GM23338 (cell line): Measurements from ENCODE around the gene DUSP7. TPM values are rescaled to one million over a fixed set of nuclear protein-coding genes. Genes with fewer than 3 reads are reported as not detected.

Source experiments
- ATAC-seq: fragments of 200-7000 bp; cut with Tn5 transposase; 3 replicates; pipeline ENCODE4 v1.9.1; 2020
- DNase-seq: peaks from one replicate; pipeline ENCODE4 v3.0.0-alpha.2; 2015; ENCODE audit warnings: low spot score
- H2AFZ ChIP-seq: fragments of 200-600 bp; sonication (generic); 2 replicates; pipeline ENCODE4 v1.8.0; 2016; ENCODE audit warnings: antibody characterized with exemption, mild to moderate bottlenecking, moderate library complexity
- H3F3A ChIP-seq: fragments of 200-600 bp; sonication (generic); replicated peaks from 2 replicates; pipeline ENCODE4 v1.8.0; 2017; ENCODE audit warnings: antibody characterized with exemption, mixed run types, low read depth
- H3K27ac ChIP-seq: fragments of 200-600 bp; sonication (generic); 2 replicates; pipeline ENCODE4 v1.6.1; 2016; ENCODE audit warnings: low read depth
- H3K27me3 ChIP-seq: fragments of 200-600 bp; sonication (generic); 2 replicates; pipeline ENCODE4 v1.8.0; 2016; ENCODE audit warnings: mild to moderate bottlenecking, mixed run types, moderate library complexity; ENCODE audit not compliant: insufficient read depth
- H3K36me3 ChIP-seq: fragments of 200-600 bp; sonication (generic); 2 replicates; pipeline ENCODE4 v1.8.0; 2016; ENCODE audit warnings: mild to moderate bottlenecking; ENCODE audit not compliant: insufficient read depth
- H3K4me1 ChIP-seq: fragments of 200-600 bp; sonication (generic); 2 replicates; pipeline ENCODE4 v1.8.0; 2016; ENCODE audit warnings: mild to moderate bottlenecking, moderate library complexity; ENCODE audit not compliant: insufficient read depth
- H3K4me2 ChIP-seq: fragments of 200-600 bp; sonication (generic); 2 replicates; pipeline ENCODE4 v1.7.1; 2017; ENCODE audit warnings: mixed run types
- H3K4me3 ChIP-seq: fragments of 200-600 bp; sonication (generic); 2 replicates; pipeline ENCODE4 v1.6.1; 2016; ENCODE audit warnings: mixed run types
- H3K79me2 ChIP-seq: fragments of 200-600 bp; sonication (generic); replicated peaks from 2 replicates; pipeline ENCODE4 v1.8.0; 2017; ENCODE audit warnings: mild to moderate bottlenecking; ENCODE audit not compliant: insufficient read depth
- H3K9me2 ChIP-seq: fragments of 200-600 bp; sonication (generic); 2 replicates; pipeline ENCODE4 v1.8.0; 2017; ENCODE audit not compliant: insufficient read depth
- H4K20me1 ChIP-seq: fragments of 200-600 bp; sonication (generic); replicated peaks from 2 replicates; pipeline ENCODE4 v1.8.0; 2017; ENCODE audit warnings: mild to moderate bottlenecking; ENCODE audit not compliant: insufficient read depth
- H3K27ac Mint-ChIP-seq: 2 replicates; pipeline ENCODE4 v1.8.0; 2020; ENCODE audit warnings: inconsistent platforms, mild to moderate bottlenecking, moderate library complexity, mixed read lengths
- H3K27me3 Mint-ChIP-seq: 3 replicates; pipeline ENCODE4 v1.8.0; 2022; ENCODE audit warnings: low read depth, mild to moderate bottlenecking, moderate library complexity, mixed read lengths, inconsistent platforms; ENCODE audit not compliant: insufficient read depth, poor library complexity
- H3K36me3 Mint-ChIP-seq: 3 replicates; pipeline ENCODE4 v1.8.0; 2021; ENCODE audit warnings: low read depth, mild to moderate bottlenecking, inconsistent platforms, moderate library complexity, mixed read lengths
- H3K4me1 Mint-ChIP-seq: 3 replicates; pipeline ENCODE4 v1.8.0; 2020; ENCODE audit warnings: mild to moderate bottlenecking, inconsistent platforms, mixed read lengths
- H3K4me3 Mint-ChIP-seq: 3 replicates; pipeline ENCODE4 v1.8.0; 2021; ENCODE audit warnings: moderate library complexity, mild to moderate bottlenecking, inconsistent platforms, mixed read lengths
- H3K9me3 Mint-ChIP-seq: 3 replicates; pipeline ENCODE4 v1.8.0; 2020; ENCODE audit warnings: moderate library complexity, mild to moderate bottlenecking, inconsistent platforms, mixed read lengths
- CREB1 ChIP-seq: fragments of 250-450 bp; sonication (Bioruptor Pico); IDR thresholded peaks from 2 replicates; pipeline ENCODE4 v1.5.0; 2020; ENCODE audit warnings: low read depth, mild to moderate bottlenecking, moderate library complexity
- EZH2 ChIP-seq: fragments of 200-600 bp; sonication (generic); IDR thresholded peaks from one replicate; pipeline ENCODE4 v1.8.0; 2017; ENCODE audit warnings: antibody characterized with exemption, mild to moderate bottlenecking, low read depth; ENCODE audit not compliant: unreplicated experiment
- EZH2phosphoT487 ChIP-seq: fragments of 200-600 bp; sonication (generic); IDR thresholded peaks from one replicate; pipeline ENCODE4 v1.8.1; 2018; ENCODE audit warnings: antibody characterized with exemption; ENCODE audit not compliant: unreplicated experiment
- JUNB ChIP-seq: IDR thresholded peaks from one replicate; pipeline ENCODE4 v1.6.1; 2016; ENCODE audit warnings: antibody characterized with exemption; ENCODE audit not compliant: unreplicated experiment
- NANOG ChIP-seq: IDR thresholded peaks from 2 replicates; pipeline ENCODE4 v1.6.1; 2016; ENCODE audit warnings: antibody characterized with exemption, borderline replicate concordance
- POLR2AphosphoS5 ChIP-seq: IDR thresholded peaks from 2 replicates; pipeline ENCODE4 v1.6.1; 2016; ENCODE audit warnings: antibody characterized with exemption, low read depth
- STAT1 ChIP-seq: IDR thresholded peaks from one replicate; pipeline ENCODE4 v1.6.1; 2016; ENCODE audit warnings: antibody characterized with exemption; ENCODE audit not compliant: unreplicated experiment
- ZNF114 ChIP-seq: fragments of 250-450 bp; sonication (Bioruptor Pico); IDR thresholded peaks from 2 replicates; pipeline ENCODE4 v1.5.0; 2020; ENCODE audit warnings: mild to moderate bottlenecking, moderate library complexity
- ZNF331 ChIP-seq: fragments of 250-450 bp; sonication (Bioruptor Pico); IDR thresholded peaks from 2 replicates; pipeline ENCODE4 v1.5.0; 2020; ENCODE audit warnings: low read depth, mild to moderate bottlenecking, moderate library complexity
- polyA plus RNA-seq: library from polyadenylated mRNA; unstranded; fragments of >200 nt; fragmentation: Nextera tagmentation; extraction: Ambion mirVana; gene quantifications from 2 replicates; pipeline ENCODE4 v1.2.1, GENCODE V29; 2016
- total RNA-seq: library from RNA; depleted of rRNA; stranded (reverse); fragments of >200 nt; shearing (Covaris generic); gene quantifications from 2 replicates; pipeline ENCODE4 v1.2.3, GENCODE V29; 2014
- TF ChIP-seq, protein P1 (sequence below): IDR thresholded peaks from 2 replicates; pipeline ENCODE4 v1.6.1; 2016; ENCODE audit warnings: antibody characterized with exemption
- TF ChIP-seq, protein P2 (sequence below): IDR thresholded peaks from one replicate; pipeline ENCODE4 v1.6.1; 2018; ENCODE audit warnings: antibody characterized with exemption; ENCODE audit not compliant: unreplicated experiment
- TF ChIP-seq, protein P3 (sequence below): fragments of 250-450 bp; sonication (Bioruptor Pico); IDR thresholded peaks from 2 replicates; pipeline ENCODE4 v1.5.0; 2020; ENCODE audit warnings: mild to moderate bottlenecking, moderate library complexity
- TF ChIP-seq, protein P4 (sequence below), 2 experiments: fragments of 200-600 bp in 1 of 2; sonication (generic) in 1 of 2; conservative IDR thresholded peaks; 2 replicates each; pipeline versions ENCODE4 v1.5.1 to v1.6.1; 2016 to 2017; ENCODE audit warnings: antibody characterized with exemption in 2 of 2, low read depth in 2 of 2, mild to moderate bottlenecking in 2 of 2, moderate library complexity in 1 of 2

The DUSP7 gene
- total and polyA plus RNA-seq, 2 experiments from 2014 or later = 5.6 to 14.7 TPM

DNA sequence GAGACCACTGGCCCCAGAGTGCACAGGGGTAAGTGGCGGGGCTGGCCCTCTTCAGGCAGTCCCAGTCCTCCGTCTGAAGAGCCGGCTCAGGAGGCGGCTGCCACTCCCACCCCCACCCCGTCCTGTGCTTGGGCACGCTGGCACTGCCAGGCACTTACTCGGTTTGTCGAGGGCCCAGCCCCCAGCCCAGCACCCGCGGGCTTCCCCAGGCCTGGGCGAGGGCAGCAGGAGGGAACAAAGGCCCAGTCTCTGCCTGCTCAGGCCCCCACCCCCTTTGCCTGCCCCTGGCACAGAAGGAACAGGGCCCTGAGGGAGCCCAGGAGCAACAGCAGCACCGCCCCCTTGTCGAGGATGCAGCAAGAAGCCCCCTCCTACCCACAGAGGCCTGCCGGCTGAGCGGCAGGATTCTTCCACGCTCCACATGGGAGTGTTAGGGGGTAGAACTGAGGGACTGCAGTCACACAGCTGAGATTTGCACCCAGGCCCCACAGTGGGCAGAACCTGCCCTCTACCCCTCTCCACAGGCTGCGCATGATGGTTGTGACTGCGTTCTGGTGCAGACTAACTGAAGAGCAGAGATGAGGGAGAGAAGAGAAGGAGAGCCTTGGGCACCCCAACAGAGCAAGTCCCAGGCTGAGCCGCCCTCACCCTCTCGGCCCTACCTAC, 8.9 kb downstream of the DUSP7 start:
- Mint-ChIP-seq H3K27me3 (peaks cover 17% of the 10 kb centered on the region), H3K4me3 (no peak overlapping the region), H3K36me3 (peaks cover 22% of the 10 kb centered on the region), H3K4me1 (peaks cover 14% of the 10 kb centered on the region), H3K27ac (no peak overlapping the region), H3K9me3 (no peaks in the 10 kb centered on the region)
- Histone ChIP-seq H2AFZ (no peak overlapping the region), H4K20me1 (no peaks in the 10 kb centered on the region), H3K4me3 (no peak overlapping the region), H3K9me2 (no peaks in the 10 kb centered on the region), H3K4me1 (peaks cover under 1% of the 10 kb centered on the region; the same call in 1 of the 2 replicates), H3K79me2 (peaks cover 8% of the 10 kb centered on the region; the same call in 1 of the 2 replicates), H3F3A (no peaks in the 10 kb centered on the region), H3K27ac (no peak overlapping the region), H3K4me2 (no peak overlapping the region), H3K27me3 (no peaks in the 10 kb centered on the region), H3K36me3 (no peaks in the 10 kb centered on the region)
- TF ChIP-seq, protein P1, sequence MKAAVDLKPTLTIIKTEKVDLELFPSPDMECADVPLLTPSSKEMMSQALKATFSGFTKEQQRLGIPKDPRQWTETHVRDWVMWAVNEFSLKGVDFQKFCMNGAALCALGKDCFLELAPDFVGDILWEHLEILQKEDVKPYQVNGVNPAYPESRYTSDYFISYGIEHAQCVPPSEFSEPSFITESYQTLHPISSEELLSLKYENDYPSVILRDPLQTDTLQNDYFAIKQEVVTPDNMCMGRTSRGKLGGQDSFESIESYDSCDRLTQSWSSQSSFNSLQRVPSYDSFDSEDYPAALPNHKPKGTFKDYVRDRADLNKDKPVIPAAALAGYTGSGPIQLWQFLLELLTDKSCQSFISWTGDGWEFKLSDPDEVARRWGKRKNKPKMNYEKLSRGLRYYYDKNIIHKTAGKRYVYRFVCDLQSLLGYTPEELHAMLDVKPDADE = no peak
- TF ChIP-seq ZNF331 = no peak
- no peak for TF ChIP-seq EZH2phosphoT487
- TF ChIP-seq, protein P2, sequence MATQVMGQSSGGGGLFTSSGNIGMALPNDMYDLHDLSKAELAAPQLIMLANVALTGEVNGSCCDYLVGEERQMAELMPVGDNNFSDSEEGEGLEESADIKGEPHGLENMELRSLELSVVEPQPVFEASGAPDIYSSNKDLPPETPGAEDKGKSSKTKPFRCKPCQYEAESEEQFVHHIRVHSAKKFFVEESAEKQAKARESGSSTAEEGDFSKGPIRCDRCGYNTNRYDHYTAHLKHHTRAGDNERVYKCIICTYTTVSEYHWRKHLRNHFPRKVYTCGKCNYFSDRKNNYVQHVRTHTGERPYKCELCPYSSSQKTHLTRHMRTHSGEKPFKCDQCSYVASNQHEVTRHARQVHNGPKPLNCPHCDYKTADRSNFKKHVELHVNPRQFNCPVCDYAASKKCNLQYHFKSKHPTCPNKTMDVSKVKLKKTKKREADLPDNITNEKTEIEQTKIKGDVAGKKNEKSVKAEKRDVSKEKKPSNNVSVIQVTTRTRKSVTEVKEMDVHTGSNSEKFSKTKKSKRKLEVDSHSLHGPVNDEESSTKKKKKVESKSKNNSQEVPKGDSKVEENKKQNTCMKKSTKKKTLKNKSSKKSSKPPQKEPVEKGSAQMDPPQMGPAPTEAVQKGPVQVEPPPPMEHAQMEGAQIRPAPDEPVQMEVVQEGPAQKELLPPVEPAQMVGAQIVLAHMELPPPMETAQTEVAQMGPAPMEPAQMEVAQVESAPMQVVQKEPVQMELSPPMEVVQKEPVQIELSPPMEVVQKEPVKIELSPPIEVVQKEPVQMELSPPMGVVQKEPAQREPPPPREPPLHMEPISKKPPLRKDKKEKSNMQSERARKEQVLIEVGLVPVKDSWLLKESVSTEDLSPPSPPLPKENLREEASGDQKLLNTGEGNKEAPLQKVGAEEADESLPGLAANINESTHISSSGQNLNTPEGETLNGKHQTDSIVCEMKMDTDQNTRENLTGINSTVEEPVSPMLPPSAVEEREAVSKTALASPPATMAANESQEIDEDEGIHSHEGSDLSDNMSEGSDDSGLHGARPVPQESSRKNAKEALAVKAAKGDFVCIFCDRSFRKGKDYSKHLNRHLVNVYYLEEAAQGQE = no peak
- no peak for TF ChIP-seq STAT1
- no peak for TF ChIP-seq NANOG
- no peak for TF ChIP-seq CREB1 (CRISPR knock-in tag)
- TF ChIP-seq, protein P3, sequence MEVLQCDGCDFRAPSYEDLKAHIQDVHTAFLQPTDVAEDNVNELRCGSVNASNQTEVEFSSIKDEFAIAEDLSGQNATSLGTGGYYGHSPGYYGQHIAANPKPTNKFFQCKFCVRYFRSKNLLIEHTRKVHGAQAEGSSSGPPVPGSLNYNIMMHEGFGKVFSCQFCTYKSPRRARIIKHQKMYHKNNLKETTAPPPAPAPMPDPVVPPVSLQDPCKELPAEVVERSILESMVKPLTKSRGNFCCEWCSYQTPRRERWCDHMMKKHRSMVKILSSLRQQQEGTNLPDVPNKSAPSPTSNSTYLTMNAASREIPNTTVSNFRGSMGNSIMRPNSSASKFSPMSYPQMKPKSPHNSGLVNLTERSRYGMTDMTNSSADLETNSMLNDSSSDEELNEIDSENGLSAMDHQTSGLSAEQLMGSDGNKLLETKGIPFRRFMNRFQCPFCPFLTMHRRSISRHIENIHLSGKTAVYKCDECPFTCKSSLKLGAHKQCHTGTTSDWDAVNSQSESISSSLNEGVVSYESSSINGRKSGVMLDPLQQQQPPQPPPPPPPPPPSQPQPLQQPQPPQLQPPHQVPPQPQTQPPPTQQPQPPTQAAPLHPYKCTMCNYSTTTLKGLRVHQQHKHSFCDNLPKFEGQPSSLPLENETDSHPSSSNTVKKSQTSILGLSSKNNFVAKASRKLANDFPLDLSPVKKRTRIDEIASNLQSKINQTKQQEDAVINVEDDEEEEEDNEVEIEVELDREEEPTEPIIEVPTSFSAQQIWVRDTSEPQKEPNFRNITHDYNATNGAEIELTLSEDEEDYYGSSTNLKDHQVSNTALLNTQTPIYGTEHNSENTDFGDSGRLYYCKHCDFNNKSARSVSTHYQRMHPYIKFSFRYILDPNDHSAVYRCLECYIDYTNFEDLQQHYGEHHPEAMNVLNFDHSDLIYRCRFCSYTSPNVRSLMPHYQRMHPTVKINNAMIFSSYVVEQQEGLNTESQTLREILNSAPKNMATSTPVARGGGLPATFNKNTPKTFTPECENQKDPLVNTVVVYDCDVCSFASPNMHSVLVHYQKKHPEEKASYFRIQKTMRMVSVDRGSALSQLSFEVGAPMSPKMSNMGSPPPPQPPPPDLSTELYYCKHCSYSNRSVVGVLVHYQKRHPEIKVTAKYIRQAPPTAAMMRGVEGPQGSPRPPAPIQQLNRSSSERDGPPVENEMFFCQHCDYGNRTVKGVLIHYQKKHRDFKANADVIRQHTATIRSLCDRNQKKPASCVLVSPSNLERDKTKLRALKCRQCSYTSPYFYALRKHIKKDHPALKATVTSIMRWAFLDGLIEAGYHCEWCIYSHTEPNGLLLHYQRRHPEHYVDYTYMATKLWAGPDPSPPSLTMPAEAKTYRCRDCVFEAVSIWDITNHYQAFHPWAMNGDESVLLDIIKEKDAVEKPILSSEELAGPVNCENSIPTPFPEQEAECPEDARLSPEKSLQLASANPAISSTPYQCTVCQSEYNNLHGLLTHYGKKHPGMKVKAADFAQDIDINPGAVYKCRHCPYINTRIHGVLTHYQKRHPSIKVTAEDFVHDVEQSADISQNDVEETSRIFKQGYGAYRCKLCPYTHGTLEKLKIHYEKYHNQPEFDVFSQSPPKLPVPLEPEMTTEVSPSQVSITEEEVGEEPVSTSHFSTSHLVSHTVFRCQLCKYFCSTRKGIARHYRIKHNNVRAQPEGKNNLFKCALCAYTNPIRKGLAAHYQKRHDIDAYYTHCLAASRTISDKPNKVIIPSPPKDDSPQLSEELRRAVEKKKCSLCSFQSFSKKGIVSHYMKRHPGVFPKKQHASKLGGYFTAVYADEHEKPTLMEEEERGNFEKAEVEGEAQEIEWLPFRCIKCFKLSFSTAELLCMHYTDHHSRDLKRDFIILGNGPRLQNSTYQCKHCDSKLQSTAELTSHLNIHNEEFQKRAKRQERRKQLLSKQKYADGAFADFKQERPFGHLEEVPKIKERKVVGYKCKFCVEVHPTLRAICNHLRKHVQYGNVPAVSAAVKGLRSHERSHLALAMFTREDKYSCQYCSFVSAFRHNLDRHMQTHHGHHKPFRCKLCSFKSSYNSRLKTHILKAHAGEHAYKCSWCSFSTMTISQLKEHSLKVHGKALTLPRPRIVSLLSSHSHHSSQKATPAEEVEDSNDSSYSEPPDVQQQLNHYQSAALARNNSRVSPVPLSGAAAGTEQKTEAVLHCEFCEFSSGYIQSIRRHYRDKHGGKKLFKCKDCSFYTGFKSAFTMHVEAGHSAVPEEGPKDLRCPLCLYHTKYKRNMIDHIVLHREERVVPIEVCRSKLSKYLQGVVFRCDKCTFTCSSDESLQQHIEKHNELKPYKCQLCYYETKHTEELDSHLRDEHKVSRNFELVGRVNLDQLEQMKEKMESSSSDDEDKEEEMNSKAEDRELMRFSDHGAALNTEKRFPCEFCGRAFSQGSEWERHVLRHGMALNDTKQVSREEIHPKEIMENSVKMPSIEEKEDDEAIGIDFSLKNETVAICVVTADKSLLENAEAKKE (CRISPR knock-in tag) = no peak
- no peak for TF ChIP-seq POLR2AphosphoS5
- TF ChIP-seq JUNB = no peak
- TF ChIP-seq, protein P4, sequence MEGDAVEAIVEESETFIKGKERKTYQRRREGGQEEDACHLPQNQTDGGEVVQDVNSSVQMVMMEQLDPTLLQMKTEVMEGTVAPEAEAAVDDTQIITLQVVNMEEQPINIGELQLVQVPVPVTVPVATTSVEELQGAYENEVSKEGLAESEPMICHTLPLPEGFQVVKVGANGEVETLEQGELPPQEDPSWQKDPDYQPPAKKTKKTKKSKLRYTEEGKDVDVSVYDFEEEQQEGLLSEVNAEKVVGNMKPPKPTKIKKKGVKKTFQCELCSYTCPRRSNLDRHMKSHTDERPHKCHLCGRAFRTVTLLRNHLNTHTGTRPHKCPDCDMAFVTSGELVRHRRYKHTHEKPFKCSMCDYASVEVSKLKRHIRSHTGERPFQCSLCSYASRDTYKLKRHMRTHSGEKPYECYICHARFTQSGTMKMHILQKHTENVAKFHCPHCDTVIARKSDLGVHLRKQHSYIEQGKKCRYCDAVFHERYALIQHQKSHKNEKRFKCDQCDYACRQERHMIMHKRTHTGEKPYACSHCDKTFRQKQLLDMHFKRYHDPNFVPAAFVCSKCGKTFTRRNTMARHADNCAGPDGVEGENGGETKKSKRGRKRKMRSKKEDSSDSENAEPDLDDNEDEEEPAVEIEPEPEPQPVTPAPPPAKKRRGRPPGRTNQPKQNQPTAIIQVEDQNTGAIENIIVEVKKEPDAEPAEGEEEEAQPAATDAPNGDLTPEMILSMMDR (conservative IDR thresholded peaks at IDR 0.05; ENCODE audit: low read depth in 2 of 2) = no peak
- no peak for TF ChIP-seq EZH2
- TF ChIP-seq ZNF114 (CRISPR knock-in tag) = no peak
- DNase-seq (no peak), ATAC-seq (no peak; the same call in 2 of the 3 replicates)
